ENCODE measurements around the gene MBNL3.

MBNL3 gene

GRCh38 chrX:132367984-132368383 is 120.9 kb downstream of the MBNL3 start:
- Histone ChIP-seq H3K27ac (no peak overlapping the region), H3K4me1 (ENCODE audit: control insufficient read depth in 1 of 2, insufficient read depth in 1 of 2, low read depth in 1 of 2, low read length in 1 of 2) (no peaks in the 10 kb centered on the region), H3K9me3 (no peaks in the 10 kb centered on the region), H3K27me3 (no peaks in the 10 kb centered on the region), H3K36me3 (no peaks in the 10 kb centered on the region), H3K4me3 (ENCODE audit: low read depth in 1 of 2, low read length in 1 of 2) (no peak overlapping the region)
- TF ChIP-seq CTCF (IDR thresholded peaks at IDR 0.05), result no peak

GRCh38 chrX:132367314-132367713 is 121.5 kb downstream of the MBNL3 start:
- TF ChIP-seq CTCF (IDR thresholded peaks at IDR 0.05), result no peak
- no peak overlapping the region for H3K4me3 ChIP-seq (ENCODE audit: low read depth in 1 of 2, low read length in 1 of 2)
- H3K27me3 ChIP-seq, result no peaks in the 10 kb centered on the region
- H3K27ac ChIP-seq, result no peak overlapping the region
- no peaks in the 10 kb centered on the region for H3K9me3 ChIP-seq
- H3K4me1 ChIP-seq (ENCODE audit: control insufficient read depth in 1 of 2, insufficient read depth in 1 of 2, low read depth in 1 of 2, low read length in 1 of 2), result no peaks in the 10 kb centered on the region
- no peaks in the 10 kb centered on the region for H3K36me3 ChIP-seq

- Histone ChIP-seq H3K4me3 (ENCODE audit: low read depth in 1 of 2, low read length in 1 of 2) (no peak overlapping the region), H3K36me3 (no peaks in the 10 kb centered on the region)
Observed at GRCh38 chrX:132365490-132365889, 123.3 kb downstream of the MBNL3 start.

GRCh38 chrX:132364313-132364712 is 124.5 kb downstream of the MBNL3 start:
- Histone ChIP-seq H3K36me3 (no peaks in the 10 kb centered on the region), H3K9me3 (no peaks in the 10 kb centered on the region), H3K4me3 (ENCODE audit: low read depth in 1 of 2, low read length in 1 of 2) (no peak overlapping the region), H3K27ac (no peak overlapping the region), H3K27me3 (no peaks in the 10 kb centered on the region), H3K4me1 (ENCODE audit: control insufficient read depth in 1 of 2, insufficient read depth in 1 of 2, low read depth in 1 of 2, low read length in 1 of 2) (no peaks in the 10 kb centered on the region)
- no peak for TF ChIP-seq CTCF (IDR thresholded peaks at IDR 0.05)

More at GRCh38 chrX:132365490-132365889, 123.3 kb downstream of the MBNL3 start:
- Histone ChIP-seq H3K27me3 (no peaks in the 10 kb centered on the region), H3K4me1 (ENCODE audit: control insufficient read depth in 1 of 2, insufficient read depth in 1 of 2, low read depth in 1 of 2, low read length in 1 of 2) (no peaks in the 10 kb centered on the region), H3K27ac (no peak overlapping the region), H3K9me3 (no peaks in the 10 kb centered on the region)
- TF ChIP-seq CTCF (IDR thresholded peaks at IDR 0.05), result no peak

GRCh38 chrX:132353430-132353829 is 135.4 kb downstream of the MBNL3 start:
- H3K9me3 ChIP-seq, result no peaks in the 10 kb centered on the region
- H3K4me3 ChIP-seq (ENCODE audit: low read depth in 1 of 2, low read length in 1 of 2), result no peak overlapping the region
- H3K27me3 ChIP-seq, result no peaks in the 10 kb centered on the region
- no peaks in the 10 kb centered on the region for H3K4me1 ChIP-seq (ENCODE audit: control insufficient read depth in 1 of 2, insufficient read depth in 1 of 2, low read depth in 1 of 2, low read length in 1 of 2)
- no peaks in the 10 kb centered on the region for H3K36me3 ChIP-seq
- no peak for TF ChIP-seq CTCF (IDR thresholded peaks at IDR 0.05)
- no peak overlapping the region for H3K27ac ChIP-seq

- no peak for TF ChIP-seq CTCF (IDR thresholded peaks at IDR 0.05)
- Histone ChIP-seq H3K9me3 (no peaks in the 10 kb centered on the region), H3K27ac (no peak overlapping the region), H3K4me3 (ENCODE audit: low read depth in 1 of 2, low read length in 1 of 2) (no peak overlapping the region), H3K27me3 (no peaks in the 10 kb centered on the region), H3K4me1 (ENCODE audit: control insufficient read depth in 1 of 2, insufficient read depth in 1 of 2, low read depth in 1 of 2, low read length in 1 of 2) (no peaks in the 10 kb centered on the region), H3K36me3 (no peaks in the 10 kb centered on the region)
Observed at GRCh38 chrX:132336172-132336571, 152.7 kb downstream of the MBNL3 start.
